Transverse colon (tissue), 4 donors: ENCODE measurements around the gene HSDL2.

ENCODE experiments used
- CTCF ChIP-seq, 5 experiments: fragments of 200-600 bp in 3 of 5; fragments of 450-650 bp in 2 of 5; sonication (generic) in 3 of 5; IDR thresholded peaks; 1 replicate in 2 of 5; 2 replicates in 3 of 5; pipeline ENCODE4 v1.5.1; 2016 to 2017; ENCODE audit warnings: antibody characterized with exemption in 5 of 5, inconsistent platforms in 3 of 5, mild to moderate bottlenecking in 2 of 5, moderate library complexity in 1 of 5
- POLR2A ChIP-seq: fragments of 450-650 bp; IDR thresholded peaks from one replicate; pipeline ENCODE4 v1.6.1; 2016; ENCODE audit warnings: antibody characterized with exemption, mild to moderate bottlenecking, moderate library complexity
- POLR2AphosphoS5 ChIP-seq, 3 donors: sonication (generic); formaldehyde crosslinking; IDR thresholded peaks; one replicate each; pipeline ENCODE4 v1.6.1; 2016; ENCODE audit warnings: antibody characterized with exemption in 3 of 3

- no peak for TF ChIP-seq CTCF (IDR thresholded peaks at IDR 0.05)
- TF ChIP-seq POLR2A = no peak
- no peak for TF ChIP-seq POLR2AphosphoS5 (IDR thresholded peaks at IDR 0.05)
Observed at GRCh38 chr9:112411626-112412027, 31.7 kb downstream of the HSDL2 start.
